Stimulated activated CD8-positive, alpha-beta memory T cell treated with anti-CD3 and anti-CD28 coated beads, Interleukin-12 subunit alpha, Interleukin-12 subunit beta, amount 100 ng/mL, for 4 hours (primary cell): Measurements from ENCODE around the gene CSNK2B.
"Not testable (repeated sequence)": the region's sequence is repeated elsewhere in the genome, so short reads cannot be mapped to it uniquely, and the experiment has no call there.

Experiments used
- DNase-seq: peaks from one replicate; pipeline ENCODE4 v3.0.0-alpha.2; 2020; ENCODE audit warnings: low read depth

The CSNK2B gene

DNA sequence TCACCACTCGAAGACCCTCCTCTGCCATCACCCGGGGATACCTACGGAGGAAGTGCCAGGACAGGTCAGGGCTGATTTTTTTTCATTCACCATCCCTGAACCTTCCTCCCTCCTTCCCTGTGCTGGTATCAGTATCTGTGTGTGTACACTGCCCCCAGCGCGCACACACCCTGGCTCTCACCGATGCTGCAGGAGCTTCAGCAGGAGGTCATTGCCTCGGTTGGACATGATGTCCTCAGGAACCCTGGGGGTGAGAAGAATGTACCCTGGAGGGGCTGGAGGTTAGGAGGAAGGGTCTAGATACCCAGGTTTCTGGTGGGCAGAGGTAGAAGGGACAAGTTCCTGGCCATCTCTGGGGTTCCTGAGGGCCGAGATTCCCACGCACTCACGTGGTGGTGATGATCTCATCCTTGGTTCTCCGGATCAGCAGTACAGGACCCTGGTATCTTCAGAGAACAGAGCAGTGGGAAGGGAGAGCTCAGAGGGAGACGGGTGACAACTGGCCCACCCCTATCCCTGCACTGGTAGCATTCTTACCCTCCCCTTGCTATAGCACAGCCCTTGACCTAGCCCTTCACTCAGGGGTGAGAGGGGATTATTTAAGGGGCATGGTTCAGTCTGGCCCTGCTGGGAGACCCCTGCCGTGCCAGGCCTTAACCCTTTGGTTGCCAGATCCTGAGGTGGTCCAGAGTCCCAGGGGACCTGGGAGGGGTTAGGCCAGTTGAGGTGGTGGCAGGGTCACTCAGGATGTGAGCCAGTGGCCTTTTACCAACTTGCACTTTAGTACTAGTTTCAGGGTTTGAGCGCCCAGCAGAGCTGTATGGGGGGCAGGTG is 22.2 kb downstream of the CSNK2B start:
- DNase-seq = no peak

DNA sequence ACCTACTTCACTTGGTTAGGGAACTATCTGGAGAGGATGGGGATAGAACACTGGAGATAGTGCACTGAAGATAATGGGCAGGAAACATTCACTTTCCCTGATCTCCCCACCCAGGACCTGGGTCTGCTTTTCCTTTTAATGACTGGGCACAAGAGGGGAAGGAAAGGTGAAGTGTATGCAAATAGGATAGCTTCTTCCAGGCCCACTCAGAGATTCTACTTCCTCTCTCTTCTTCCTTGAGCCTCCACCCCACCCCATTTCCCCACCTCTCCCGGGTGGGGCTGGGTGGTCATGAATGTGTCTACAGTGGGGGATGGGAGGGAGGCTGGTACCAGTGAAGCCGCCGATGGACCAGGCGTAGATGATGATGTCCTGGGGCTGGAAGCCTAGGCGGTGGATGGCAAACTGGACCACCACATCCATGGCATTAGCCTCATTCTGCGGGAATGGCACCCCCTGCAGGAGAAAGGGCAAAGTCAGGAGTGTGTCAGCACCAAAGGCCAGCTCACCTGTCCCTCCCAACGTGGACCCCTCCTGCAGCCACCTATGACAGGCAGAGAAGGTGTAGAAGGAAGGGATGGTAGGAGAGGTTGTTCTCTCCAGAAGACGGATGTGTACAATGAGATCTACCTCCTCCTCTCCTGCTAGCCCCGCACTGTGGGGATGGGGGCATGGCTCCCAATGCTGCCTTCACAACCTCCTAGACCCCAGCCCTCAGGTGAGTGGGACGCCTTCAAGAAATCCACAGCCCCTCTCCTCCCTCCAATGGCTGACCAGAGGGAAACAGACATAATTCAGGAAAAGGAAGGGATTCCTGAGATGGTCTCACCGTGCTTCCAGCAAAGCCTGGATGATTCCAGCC is 23.6 kb downstream of the CSNK2B start:
- no peak for DNase-seq

DNA sequence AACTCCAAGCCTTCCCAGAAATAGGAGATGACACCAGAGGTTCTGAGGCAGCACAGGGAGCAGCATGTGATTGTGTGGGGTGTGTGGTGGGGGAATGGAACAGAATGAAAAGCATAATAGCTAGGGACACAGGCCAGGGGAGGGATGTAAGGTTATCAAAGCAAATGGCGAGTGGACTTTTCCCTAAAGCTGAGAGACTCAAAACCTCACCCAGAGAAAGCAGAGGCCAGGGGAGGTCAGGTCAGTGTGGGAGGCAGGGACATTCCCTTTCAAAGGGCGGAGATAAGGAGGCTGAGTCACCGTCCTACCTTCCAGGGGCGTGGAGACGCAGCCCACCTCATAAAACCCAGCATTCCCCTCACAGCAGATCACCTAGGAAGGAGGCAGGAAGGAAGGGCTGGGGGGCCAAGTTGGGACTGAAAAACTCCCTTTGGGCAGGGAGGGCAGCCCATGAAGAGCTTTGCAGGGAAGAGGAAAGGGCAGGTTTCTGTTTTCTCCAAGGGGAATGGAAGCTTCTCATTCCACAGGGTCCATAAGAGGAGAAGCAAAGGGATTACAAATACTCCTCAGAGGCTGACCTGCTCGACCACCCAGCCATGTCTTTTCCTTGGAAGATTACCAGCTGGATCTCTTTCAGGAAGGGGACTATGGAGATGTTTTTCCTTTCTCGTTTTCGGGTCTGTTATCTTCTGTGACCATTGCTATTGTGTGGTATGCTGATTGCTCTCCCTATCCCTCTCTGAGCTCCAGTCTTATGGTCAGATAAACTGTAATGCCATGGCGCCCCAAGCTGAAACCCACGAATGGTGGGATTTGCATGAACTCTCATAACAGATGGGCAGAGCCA is 24.6 kb downstream of the CSNK2B start:
- no peak for DNase-seq

DNA sequence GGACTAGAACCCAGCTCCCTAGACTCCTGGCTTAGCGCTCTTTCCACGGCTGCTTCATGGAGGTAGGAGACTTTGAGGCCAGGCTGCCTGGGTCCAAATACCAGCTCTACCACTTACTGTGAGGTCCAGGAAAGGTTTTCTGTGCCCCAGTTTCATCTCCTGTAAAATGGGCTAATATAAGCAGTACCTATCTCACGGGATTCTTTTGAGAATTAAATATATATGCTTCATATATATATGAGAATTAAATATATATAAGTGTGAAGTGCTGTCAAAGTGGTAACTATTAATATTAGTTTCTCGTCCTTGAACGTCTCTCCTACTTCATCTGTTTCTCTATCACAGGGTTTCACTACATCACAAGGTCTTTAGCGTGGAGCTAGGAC is 25.2 kb downstream of the CSNK2B start:
- no peak for DNase-seq

DNA sequence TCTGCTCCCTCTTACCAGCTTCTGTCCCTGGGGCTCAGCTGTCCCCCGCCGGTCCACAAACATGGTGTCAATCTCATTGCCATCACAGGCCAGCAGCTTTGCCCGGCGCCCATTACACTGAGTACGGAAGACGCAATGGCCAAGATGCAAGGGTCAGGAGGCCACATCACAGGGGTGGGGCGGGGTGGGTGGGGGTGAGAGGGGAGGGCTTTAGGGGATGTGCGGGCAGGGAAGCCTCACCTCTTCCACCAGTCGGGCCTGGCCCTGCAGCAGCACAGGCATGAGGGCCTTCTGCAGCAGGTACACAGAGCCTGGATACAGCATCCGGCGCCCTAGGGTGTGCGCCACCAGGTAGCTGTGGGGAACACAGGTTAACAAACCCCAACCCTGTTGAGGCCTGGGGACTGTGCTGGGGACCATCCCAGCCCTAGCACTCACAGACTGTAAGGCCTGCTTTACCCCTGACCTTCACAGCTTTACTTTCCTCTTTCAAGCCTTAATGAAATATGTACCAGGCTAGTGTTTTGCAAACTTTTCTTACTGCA is 25.8 kb downstream of the CSNK2B start:
- DNase-seq = no peak

DNA sequence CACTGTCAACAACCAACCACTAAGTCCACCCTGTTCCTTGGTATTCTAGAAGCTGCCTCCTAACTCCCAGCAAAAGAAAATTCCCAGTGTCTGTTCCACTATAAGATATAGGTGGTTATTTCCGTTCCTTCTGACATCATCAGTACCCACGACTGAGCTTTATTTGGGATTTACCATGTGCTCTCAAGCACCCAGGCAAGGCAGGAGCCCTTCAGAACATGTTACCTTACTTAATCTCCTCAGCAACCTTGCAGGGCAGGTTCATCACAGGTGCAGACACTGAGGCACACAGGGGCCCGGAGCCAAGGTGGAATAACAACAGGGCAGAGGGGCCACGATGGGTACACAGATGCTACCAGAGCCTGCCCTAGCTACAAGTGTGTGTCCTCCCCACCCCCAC is 26.5 kb downstream of the CSNK2B start:
- no peak for DNase-seq

DNA sequence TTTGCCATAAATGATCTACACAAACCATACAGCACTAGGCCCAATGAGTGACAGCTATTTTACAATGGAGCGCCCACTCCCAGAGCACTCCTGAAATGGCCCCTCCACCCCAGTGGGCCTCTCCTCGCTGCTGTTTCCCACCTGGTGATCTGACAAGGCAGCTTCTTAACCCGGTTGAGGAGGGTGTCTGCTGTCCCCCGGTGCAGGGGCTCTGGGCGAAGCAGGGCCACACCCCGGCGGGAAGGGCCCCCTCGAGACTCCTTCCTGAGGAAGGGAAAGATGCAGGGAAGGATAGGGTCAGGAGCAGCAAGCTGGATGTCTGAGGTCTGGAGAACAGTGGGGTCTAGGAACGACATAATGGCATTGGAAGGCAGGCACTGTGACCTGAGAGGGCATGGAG is 27.0 kb downstream of the CSNK2B start:
- DNase-seq = no peak

DNA sequence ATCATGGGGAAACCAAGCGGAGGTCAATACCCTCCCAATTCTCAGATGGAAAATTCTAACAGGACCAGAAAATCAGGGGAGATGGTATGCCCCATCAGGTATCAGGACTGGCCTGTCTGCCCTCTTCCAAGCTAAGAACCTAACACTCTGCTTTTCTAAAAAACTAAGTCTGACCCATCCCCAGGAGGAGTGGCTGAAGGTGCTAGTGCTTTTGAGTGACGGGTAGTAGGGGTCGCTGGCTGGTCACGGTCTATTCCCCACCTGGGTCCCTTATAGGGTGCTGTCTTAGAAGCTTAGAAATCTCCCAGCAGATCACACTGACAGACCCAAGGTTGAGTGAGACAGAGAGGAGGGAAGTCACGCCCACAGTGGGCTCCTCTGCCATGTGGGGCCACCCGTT is 27.7 kb downstream of the CSNK2B start:
- DNase-seq = no peak

DNA sequence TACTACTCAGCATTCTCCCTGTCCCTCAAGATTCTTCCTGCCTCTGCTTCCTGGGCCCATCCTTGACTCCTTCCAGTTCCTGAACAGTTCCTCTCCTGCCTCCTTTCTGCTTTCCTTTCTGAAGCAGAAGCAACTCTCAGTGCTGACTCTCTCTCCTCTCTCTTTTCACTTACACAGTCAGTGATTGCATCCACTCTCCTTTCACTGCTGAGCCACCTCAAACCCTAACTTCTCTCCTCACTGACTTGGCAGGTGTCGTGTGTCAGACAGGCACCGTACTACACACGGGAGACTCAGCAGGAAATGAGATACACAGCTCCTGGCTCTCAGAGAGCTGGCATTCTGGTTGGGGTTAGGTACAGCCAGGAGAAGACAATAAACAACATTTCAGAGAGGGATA is 31.7 kb downstream of the CSNK2B start:
- no peak for DNase-seq

DNA sequence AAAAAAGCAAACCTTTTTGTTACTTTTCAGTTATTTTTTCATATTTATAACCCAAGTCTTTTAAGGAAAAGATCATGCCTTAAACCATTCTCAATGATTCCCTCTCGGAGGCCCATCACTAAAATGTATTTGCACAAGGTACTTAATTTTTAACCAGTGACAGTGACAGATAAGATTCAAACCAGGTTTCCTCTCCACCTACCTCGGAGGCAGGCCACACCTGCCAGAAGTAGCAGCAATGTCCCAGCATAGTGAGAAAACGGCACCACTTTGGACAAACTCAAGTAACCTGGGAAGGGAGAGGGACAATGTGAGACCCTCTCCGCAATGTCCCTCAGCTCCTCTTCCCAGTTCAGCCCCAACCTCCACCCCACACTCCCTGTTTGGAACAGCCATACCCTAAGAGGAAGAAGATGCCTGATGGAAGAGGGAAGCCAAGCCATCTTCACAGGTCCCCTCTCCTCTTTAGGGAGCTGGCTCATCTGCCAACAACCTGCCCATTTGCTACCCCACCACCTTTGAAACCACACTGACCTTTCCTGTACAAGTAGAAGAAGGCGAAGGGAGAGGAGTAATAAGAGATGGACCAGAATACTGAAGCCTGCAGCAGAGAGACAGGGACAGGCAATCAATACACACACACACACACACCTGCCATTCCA is 35.0 kb downstream of the CSNK2B start:
- DNase-seq = no peak

DNA sequence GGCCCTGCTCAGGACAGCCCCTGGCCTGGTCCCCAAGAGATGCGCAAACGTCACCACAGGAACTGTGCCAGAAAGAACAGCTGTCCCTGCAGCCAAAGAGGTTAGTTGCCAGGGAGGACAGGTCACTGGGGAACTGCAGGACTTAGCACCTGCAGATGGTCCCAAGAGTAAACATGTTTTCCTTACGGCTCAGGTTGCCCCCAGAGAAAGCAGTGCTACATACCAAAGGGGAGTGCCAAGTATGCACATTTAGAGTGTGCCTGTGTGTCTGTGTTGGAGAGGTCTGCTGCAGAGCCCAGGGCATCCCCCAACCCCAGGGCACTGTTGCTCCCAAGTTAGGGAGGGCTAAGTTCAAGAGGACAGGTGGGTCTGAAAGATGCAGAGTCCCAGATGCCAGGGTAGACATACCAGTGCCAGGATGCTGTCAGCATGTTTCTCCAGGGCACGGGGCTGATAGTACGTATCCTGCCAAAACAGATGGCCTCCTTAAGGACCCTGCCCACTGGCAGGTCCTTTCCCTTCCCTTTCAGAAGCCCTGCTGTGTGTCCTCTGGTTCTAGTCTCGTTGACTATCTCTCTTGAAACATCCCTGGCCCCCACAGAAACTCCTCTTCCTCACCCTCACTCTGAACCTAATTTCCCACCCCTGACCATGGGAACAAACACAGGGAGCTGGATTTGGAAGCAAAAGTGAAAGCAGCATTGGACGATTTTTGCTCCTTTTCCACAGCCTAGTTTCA is 36.0 kb downstream of the CSNK2B start:
- DNase-seq = no peak

DNA sequence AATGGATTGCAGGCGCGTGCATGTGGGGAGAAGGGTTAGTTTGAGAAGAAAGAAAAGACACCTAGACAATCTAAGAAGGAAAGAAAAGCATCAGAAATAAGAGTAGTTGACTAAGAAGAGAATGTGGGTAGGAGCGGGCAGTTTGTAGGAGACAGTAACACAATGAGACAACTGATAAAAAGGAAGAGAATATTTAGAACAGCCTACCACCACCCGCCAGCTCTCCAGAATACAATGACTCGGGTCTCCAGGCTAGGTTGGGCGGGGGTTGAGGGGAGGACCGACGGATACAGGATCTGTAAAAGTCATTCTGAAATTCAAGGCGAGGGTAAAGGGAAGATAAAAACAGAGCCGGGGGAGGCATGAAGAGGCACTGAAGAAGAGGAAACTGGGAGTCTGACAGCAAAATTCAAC is 36.5 kb downstream of the CSNK2B start:
- DNase-seq = no peak

DNA sequence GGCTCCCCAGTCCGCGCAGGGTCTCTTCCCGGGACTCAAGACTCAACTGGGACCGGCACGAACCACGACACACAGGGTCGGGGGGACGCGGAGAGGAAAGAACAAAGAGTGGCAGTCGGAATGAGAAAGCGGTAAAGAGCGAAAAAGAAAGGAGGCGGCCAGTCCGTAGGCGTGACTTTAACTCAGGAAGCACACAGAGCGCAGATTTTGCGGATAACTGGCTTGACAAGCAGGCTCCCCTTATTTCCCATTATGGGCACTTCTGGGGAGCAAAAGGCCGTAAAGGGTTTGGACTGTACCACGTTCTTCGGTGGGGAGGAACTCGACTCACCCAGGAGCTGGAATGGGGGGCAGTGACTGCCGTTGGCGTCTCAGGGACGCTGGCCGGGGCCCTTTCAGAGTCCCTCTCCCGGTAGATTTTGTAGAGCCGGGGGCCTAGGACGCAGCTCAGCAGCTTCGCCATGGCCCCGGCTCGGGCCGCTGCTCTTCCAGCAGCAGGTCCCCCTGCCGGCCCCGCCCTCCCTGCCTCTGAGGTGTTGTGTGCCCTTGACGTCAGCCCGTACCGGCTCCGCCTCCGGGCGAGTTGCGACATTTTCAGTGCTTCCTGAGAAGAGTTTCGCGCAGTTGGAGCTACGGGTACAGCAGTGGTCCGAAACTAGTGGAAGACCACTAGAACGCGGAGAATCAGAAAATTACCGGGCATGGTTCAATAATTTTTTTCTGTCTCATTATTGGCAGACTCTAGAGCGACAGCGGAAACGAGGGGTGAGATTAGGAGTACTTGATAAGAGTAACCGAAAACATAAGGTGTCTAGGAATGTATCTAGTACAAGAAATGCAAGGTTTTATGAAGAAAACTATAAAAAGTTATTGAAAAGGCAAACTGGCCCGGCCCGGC is 37.2 kb downstream of the CSNK2B start, which contains the start of gene ABHD16A:
ABHD16A (minus strand) TSS at position 506 of the 898 bp plus-strand sequence; CDS start at position 463, 43 bp downstream.
- peak; percentile 94 for DNase-seq

DNA sequence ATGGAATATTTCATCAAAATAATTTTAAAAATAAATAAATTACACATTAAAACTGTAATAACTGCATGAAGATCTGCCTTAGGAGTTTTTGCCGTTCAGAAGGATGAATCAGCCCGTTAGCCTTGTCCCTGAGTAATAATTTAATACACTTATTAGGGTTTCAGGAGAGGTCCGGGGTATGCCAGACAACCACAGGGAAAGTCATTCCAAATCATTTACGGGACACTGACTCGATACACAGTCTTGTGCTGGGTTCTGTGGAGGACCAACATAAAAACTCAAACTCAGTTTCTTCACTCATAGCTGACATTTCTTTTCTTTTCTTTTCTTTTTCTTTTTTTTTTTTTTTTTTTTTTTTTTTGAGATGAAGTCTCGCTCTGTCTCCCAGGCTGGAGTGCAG is 40.1 kb downstream of the CSNK2B start:
- no peak for DNase-seq

DNA sequence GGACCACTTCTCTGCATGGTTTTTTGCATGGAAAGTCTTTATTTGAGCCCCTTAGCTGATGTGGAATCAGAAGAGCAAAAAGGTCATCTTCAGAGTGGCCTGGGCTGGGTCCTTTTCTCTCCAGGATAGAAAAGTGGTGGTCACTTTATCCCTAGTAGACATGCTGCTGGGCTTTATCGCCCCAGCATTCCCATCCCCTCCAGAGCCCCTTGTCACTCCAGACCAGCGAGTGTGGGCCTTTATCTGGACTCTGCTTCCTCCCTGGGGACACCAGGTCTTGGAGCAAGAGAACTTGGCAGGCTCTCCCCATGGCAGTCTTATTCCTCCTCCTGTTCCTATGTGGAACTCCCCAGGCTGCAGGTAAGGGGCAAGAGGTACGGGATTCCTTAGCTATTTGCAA is 40.7 kb downstream of the CSNK2B start, which contains the start of gene LY6G6F:
LY6G6F (plus strand) TSS at position 268 of the 400 bp plus-strand sequence; CDS start at position 309, 41 bp downstream.
- no peak for DNase-seq

DNA sequence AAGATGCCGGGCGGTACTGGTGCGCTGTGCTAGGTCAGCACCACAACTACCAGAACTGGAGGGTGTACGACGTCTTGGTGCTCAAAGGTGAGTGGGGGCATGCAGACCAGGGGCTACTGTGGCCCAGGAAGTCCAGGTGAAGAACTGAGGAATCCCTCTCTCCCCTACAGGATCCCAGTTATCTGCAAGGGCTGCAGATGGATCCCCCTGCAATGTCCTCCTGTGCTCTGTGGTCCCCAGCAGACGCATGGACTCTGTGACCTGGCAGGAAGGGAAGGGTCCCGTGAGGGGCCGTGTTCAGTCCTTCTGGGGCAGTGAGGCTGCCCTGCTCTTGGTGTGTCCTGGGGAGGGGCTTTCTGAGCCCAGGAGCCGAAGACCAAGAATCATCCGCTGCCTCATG is 41.8 kb downstream of the CSNK2B start:
- no peak for DNase-seq

DNA sequence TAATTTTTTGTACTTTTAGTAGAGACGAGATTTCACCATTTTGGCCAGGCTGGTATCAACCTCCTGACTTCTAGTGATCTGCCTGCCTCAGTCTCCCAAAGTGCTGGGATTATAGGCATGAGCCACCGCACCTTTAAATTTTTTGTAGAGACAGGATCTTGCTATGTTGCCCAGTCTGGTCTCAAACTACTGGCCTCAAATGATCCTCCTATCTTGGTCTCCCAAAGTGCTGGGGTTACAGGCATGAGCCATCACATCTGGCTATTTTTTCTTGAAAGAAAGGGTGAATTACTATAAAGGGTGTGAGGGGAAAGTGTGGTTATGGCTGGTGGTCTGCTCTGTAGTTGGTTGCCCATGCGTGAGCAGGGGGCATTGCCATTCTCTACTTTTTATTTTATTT is 42.3 kb downstream of the CSNK2B start:
- no peak for DNase-seq

DNA sequence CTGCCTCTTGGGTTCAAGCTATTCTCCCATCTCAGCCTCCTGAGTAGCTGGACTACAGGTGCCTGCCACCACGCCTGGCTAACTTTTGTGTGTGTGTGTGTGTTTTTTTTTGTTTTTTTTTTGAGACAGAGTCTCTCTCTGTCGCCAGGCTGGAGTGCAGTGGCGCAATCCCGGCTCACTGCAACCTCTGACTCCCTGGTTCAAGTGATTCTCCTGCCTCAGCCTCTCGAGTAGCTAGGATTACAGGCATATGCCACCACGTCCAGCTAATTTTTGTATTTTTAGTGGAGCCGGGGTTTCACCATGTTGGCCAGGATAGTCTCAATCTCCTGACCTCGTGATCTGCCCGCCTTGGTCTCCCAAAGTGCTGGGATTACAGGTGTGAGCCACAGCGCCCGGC is 43.3 kb downstream of the CSNK2B start:
- DNase-seq = not testable (repeated sequence)

DNA sequence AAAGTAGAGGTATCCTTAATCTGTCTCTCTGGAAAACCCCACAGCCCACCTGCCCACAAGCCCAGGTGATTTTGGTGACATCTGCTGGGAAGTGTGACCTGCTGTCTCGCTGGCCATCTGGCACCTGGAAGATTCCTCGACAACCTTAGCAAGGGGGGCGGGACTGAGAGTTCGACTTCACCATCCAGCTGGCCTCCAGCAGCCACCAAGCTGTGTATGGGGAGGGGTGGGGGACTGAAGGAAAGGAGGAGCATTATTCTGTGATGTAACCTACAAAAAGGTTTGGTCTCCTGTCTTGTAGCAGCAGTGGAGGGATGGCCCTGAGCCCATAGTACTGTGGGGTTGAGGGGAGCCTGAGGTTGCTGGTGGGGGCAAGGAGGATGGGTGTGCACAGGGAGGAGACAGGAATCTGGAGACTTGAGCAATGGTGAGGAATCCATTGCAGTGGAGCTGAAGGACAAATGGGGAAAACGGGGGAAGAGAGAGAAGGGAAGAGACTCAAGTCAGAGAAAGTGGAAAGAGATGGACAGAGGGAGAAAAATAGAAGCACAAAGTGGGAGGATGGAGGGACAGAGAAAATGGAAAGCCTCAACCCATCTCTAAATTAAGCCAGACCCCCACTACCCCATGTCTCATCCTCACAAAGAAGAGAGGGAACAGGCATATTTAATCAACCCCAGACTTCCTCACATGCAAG is 44.8 kb downstream of the CSNK2B start:
- DNase-seq = no peak
